Epithelial cell of proximal tubule (primary cell): ENCODE measurements around the gene TMEM62. TPM values are rescaled to one million over a fixed set of nuclear protein-coding genes. Genes with fewer than 3 reads are reported as not detected.

Experiments used
- DNase-seq: peaks from one replicate; pipeline ENCODE4 v3.0.0-alpha.2; 2011; ENCODE audit warnings: low read depth
- H3K4me3 ChIP-seq: 2 replicates; pipeline ENCODE4 v1.5.1; 2011; ENCODE audit warnings: low read depth, mild to moderate bottlenecking, low read length
- total RNA-seq: library from RNA; depleted of rRNA; stranded (reverse); fragments of >200 nt; gene quantifications from 2 replicates; pipeline ENCODE4 v1.2.3, GENCODE V29; 2015
- TF ChIP-seq, protein P1 (sequence below): conservative IDR thresholded peaks from 2 replicates; pipeline ENCODE4 v1.5.1; 2012; ENCODE audit warnings: low read depth, mild to moderate bottlenecking, low read length

TMEM62 gene
- total RNA-seq, 1 donor from 2014 or later, result 22.6 TPM

DNA sequence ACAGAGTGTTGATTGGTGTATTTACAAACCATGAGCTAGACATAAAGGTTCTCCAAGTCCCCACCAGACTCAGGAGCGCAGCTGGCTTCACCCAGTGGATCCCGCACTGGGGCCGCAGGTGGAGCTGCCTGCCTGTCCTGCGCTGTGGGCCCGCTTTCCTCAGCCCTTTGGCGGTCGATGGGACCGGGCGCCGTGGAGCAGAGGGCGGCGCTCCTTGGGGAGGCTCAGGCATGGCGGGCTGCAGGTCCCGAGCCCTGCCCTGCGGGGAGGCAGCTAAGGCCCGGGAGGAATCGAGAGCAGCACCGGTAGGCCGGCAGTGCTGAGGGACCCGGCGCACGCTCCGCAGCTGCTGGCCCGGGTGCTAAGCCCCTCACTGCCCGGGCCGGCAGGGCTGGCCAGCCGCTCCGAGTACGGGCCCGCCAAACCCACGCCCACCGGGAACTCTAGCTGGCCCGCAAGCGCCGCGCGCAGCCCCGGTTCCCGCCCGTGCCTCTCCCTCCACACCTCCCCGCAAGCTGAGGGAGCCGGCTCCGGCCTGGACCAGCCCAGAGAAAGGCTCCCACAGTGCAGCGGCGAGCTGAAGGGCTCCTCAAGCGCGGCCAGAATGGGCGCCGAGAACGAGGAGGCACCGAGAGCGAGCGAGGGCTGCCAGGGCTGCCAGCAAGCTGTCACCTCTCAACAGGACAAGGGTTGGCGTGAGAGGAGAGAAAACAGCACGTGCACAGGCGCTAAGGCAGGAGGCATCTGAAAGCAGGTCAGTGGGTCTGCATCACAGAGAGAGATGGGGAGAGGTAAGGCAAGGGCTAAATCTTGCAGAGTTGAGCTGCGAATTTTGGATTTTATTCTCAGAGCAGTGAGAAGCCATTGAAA, 93.3 kb downstream of the TMEM62 start:
- no peak overlapping the region for H3K4me3 ChIP-seq
- no peak for DNase-seq
- TF ChIP-seq, protein P1, sequence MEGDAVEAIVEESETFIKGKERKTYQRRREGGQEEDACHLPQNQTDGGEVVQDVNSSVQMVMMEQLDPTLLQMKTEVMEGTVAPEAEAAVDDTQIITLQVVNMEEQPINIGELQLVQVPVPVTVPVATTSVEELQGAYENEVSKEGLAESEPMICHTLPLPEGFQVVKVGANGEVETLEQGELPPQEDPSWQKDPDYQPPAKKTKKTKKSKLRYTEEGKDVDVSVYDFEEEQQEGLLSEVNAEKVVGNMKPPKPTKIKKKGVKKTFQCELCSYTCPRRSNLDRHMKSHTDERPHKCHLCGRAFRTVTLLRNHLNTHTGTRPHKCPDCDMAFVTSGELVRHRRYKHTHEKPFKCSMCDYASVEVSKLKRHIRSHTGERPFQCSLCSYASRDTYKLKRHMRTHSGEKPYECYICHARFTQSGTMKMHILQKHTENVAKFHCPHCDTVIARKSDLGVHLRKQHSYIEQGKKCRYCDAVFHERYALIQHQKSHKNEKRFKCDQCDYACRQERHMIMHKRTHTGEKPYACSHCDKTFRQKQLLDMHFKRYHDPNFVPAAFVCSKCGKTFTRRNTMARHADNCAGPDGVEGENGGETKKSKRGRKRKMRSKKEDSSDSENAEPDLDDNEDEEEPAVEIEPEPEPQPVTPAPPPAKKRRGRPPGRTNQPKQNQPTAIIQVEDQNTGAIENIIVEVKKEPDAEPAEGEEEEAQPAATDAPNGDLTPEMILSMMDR, result no peak

GRCh38 chr15:43229977-43230376, 96.6 kb downstream of the TMEM62 start:
- TF ChIP-seq, protein P1, result no peak
- DNase-seq, result no peak
- no peak overlapping the region for H3K4me3 ChIP-seq

- TF ChIP-seq, protein P1, result no peak
- no peak for DNase-seq
- H3K4me3 ChIP-seq, result no peak overlapping the region
Observed at GRCh38 chr15:43230640-43231115, 97.3 kb downstream of the TMEM62 start.

GRCh38 chr15:43232289-43232874, 99.0 kb downstream of the TMEM62 start:
- no peak for DNase-seq

More at GRCh38 chr15:43232289-43232874, 99.0 kb downstream of the TMEM62 start:
- TF ChIP-seq, protein P1, result no peak
- no peak overlapping the region for H3K4me3 ChIP-seq

Other genes starting within 250 kb of the TMEM62 start
- gene TTBK2, start 212.8 kb upstream of the TMEM62 start, total RNA-seq, result 5.8 and 7.7 TPM in 2 replicates
- 10.8 and 13.7 TPM in 2 replicates for gene UBR1, start 27.5 kb upstream of the TMEM62 start, total RNA-seq
- 39.8 and 54.5 TPM in 2 replicates for gene CCNDBP1, start 51.8 kb downstream of the TMEM62 start, total RNA-seq
- gene EPB42, start 87.4 kb downstream of the TMEM62 start, total RNA-seq, result not detected in 2 replicates
- gene TGM5, start 133.3 kb downstream of the TMEM62 start, total RNA-seq, result 0.06 TPM in 1 of 2 replicates, not detected in the other
- not detected in 2 replicates for gene TGM7, start 168.7 kb downstream of the TMEM62 start, total RNA-seq
- 3.1 and 7.6 TPM in 2 replicates for gene LCMT2, start 197.0 kb downstream of the TMEM62 start, total RNA-seq
- 15.6 and 29.1 TPM in 2 replicates for gene ZSCAN29, start 237.5 kb downstream of the TMEM62 start, total RNA-seq
- 12.7 and 15.2 TPM in 2 replicates for gene TUBGCP4, start 237.5 kb downstream of the TMEM62 start, total RNA-seq